Nephron (organoid): Measurements from ENCODE around the gene ZSCAN2.
"Not testable (repeated sequence)": the region's sequence is repeated elsewhere in the genome, so short reads cannot be mapped to it uniquely, and the experiment has no call there.

Source experiments
- H3K27ac Mint-ChIP-seq, 3 experiments: 2 replicates each; pipeline ENCODE4 v1.8.0; 2020; ENCODE audit warnings: mixed read lengths in 3 of 3, mild to moderate bottlenecking in 2 of 3, moderate library complexity in 1 of 3
- H3K27me3 Mint-ChIP-seq: 2 replicates; pipeline ENCODE4 v1.8.0; 2021; ENCODE audit warnings: low read depth, mild to moderate bottlenecking, moderate library complexity, mixed read lengths
- H3K36me3 Mint-ChIP-seq: 2 replicates; pipeline ENCODE4 v1.8.0; 2020; ENCODE audit warnings: low read depth, mixed read lengths
- H3K4me1 Mint-ChIP-seq: 2 replicates; pipeline ENCODE4 v1.8.0; 2020; ENCODE audit warnings: mixed read lengths
- H3K4me3 Mint-ChIP-seq, 3 experiments: 2 replicates each; pipeline ENCODE4 v1.8.0; 2020; ENCODE audit warnings: mild to moderate bottlenecking in 3 of 3, mixed read lengths in 3 of 3, moderate library complexity in 2 of 3
- H3K9me3 Mint-ChIP-seq: 2 replicates; pipeline ENCODE4 v1.8.0; 2020; ENCODE audit warnings: mixed read lengths
- CTCF ChIP-seq, 3 experiments: fragments of 200-600 bp; sonication (generic); IDR thresholded peaks; one replicate each; pipeline ENCODE4 v1.5.0; 2021; ENCODE audit warnings: antibody characterized with exemption in 3 of 3; ENCODE audit not compliant: unreplicated experiment in 3 of 3

The ZSCAN2 gene

GRCh38 chr15:84575493-84575892 is 25.3 kb upstream of the ZSCAN2 start:
- H3K36me3 Mint-ChIP-seq, result no peaks in the 10 kb centered on the region
- no peak for TF ChIP-seq CTCF (IDR thresholded peaks at IDR 0.05; ENCODE audit: unreplicated experiment in 3 of 3)
- no peaks in the 10 kb centered on the region for H3K9me3 Mint-ChIP-seq
- H3K27me3 Mint-ChIP-seq, result peaks cover 5% of the 10 kb centered on the region
- H3K4me1 Mint-ChIP-seq, result peaks cover 16% of the 10 kb centered on the region
- H3K27ac Mint-ChIP-seq, result no peak overlapping the region
- H3K4me3 Mint-ChIP-seq, result no peak overlapping the region

- H3K4me3 Mint-ChIP-seq, H3K9me3 Mint-ChIP-seq, H3K27ac Mint-ChIP-seq, H3K36me3 Mint-ChIP-seq, H3K27me3 Mint-ChIP-seq: not testable (repeated sequence)
- H3K4me1 Mint-ChIP-seq, result peaks cover 16% of the 10 kb centered on the region
Observed at GRCh38 chr15:84577891-84578290, 22.9 kb upstream of the ZSCAN2 start.

GRCh38 chr15:84579261-84579721 is 21.5 kb upstream of the ZSCAN2 start:
- peak overlapping the region in 1 of 3 experiments; percentile 39 for H3K4me3 Mint-ChIP-seq
- H3K4me1 Mint-ChIP-seq, result peaks cover 26% of the 10 kb centered on the region
- peak overlapping the region; percentile 79 to 86 (median 83) for H3K27ac Mint-ChIP-seq
- H3K9me3 Mint-ChIP-seq, H3K36me3 Mint-ChIP-seq, H3K27me3 Mint-ChIP-seq: not testable (repeated sequence)

- H3K4me3 Mint-ChIP-seq, H3K27ac Mint-ChIP-seq, H3K27me3 Mint-ChIP-seq, H3K9me3 Mint-ChIP-seq, H3K36me3 Mint-ChIP-seq: not testable (repeated sequence)
- H3K4me1 Mint-ChIP-seq, result peaks cover 26% of the 10 kb centered on the region
Observed at GRCh38 chr15:84581676-84582428, 19.0 kb upstream of the ZSCAN2 start.

- H3K4me3 Mint-ChIP-seq, result no peak overlapping the region
- H3K9me3 Mint-ChIP-seq, result no peaks in the 10 kb centered on the region
- TF ChIP-seq CTCF (IDR thresholded peaks at IDR 0.05; ENCODE audit: unreplicated experiment in 3 of 3), result no peak
- H3K36me3 Mint-ChIP-seq, result no peaks in the 10 kb centered on the region
- peaks cover 26% of the 10 kb centered on the region for H3K4me1 Mint-ChIP-seq
- H3K27me3 Mint-ChIP-seq, result no peaks in the 10 kb centered on the region
- no peak overlapping the region for H3K27ac Mint-ChIP-seq
Observed at GRCh38 chr15:84582583-84583157, 18.1 kb upstream of the ZSCAN2 start.

- H3K9me3 Mint-ChIP-seq, H3K27me3 Mint-ChIP-seq, H3K36me3 Mint-ChIP-seq, H3K4me3 Mint-ChIP-seq: not testable (repeated sequence)
- H3K27ac Mint-ChIP-seq, result peak overlapping the region in 1 of 3 experiments; percentile 1
- peaks cover 23% of the 10 kb centered on the region for H3K4me1 Mint-ChIP-seq
Observed at GRCh38 chr15:84583921-84584320, 16.9 kb upstream of the ZSCAN2 start.

GRCh38 chr15:84586696-84587095 is 14.1 kb upstream of the ZSCAN2 start:
- Mint-ChIP-seq H3K9me3 (no peaks in the 10 kb centered on the region), H3K4me3 (no peak overlapping the region), H3K36me3 (no peaks in the 10 kb centered on the region), H3K27me3 (no peaks in the 10 kb centered on the region), H3K27ac (no peak overlapping the region), H3K4me1 (peaks cover 15% of the 10 kb centered on the region)
- no peak for TF ChIP-seq CTCF (IDR thresholded peaks at IDR 0.05; ENCODE audit: unreplicated experiment in 3 of 3)
